ENCODE measurements around the gene STK17A. TPM values are rescaled to one million over a fixed set of nuclear protein-coding genes. Genes with fewer than 3 reads are reported as not detected.

The STK17A gene
- total RNA-seq, 4 donors from 2014 or later = 12.9 to 60.2 (median 15.7) TPM

DNA sequence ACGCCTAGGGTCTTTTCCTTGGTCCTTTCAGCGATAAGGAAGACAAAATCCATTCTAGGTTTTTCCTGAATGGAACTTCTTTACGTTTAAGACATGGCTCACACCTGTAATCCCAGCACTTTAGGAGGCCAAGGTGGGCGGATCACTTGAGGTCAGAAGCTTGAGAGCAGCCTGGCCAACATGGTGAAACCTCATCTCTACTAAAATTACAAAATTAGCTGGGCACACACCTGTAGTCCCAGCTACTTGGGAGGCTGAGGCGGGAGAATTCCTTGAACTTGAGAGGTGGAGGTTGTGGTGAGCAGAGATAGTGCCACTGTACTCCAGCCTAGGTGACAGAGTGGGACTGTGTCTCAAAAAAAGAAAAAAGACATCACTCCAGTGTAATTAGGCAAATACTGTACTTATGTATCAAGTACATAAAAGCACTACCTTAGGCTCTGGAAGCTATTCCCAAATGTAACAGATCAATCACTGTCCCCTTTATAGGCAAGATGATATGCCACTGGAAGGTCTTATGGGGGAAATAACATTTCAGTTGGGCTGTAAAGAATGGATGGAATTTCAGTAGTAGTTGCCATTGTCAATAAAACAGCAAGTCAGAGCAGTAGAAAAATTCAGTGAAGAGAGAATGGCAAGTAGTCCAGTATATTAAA is 5.7 kb downstream of the STK17A start:
- no peak for TF ChIP-seq CTCF (IDR thresholded peaks at IDR 0.05)
- ATAC-seq (ENCODE audit: low FRiP score) (no peak), DNase-seq (ENCODE audit: low spot score) (no peak)

GRCh38 chr7:43589133-43589478 is 6.2 kb downstream of the STK17A start:
- DNase-seq (ENCODE audit: low spot score) (no peak), ATAC-seq (ENCODE audit: low FRiP score) (no peak)
- TF ChIP-seq CTCF (IDR thresholded peaks at IDR 0.05) = no peak

DNA sequence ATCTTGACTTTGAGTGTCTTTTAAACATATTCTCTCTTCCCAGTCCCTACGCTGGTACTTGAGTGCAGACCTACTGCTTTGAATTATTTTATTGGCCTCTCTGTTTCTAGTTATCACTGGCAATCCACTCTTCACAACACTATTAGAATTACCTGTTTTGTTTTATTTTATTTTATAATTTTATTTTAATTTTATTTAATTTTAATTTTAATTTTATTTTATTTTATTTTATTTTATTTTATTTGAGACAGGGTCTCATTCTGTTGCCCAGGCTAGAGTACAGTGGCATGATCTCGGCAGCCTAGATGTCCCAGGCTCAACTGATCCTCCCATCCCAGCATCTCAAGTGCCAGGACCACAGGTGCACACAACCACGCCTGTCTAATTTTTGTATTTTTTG is 6.8 kb downstream of the STK17A start:
- TF ChIP-seq CTCF (IDR thresholded peaks at IDR 0.05) = no peak
- no peak for DNase-seq (ENCODE audit: low spot score)
- ATAC-seq (ENCODE audit: low FRiP score) = no peak

DNA sequence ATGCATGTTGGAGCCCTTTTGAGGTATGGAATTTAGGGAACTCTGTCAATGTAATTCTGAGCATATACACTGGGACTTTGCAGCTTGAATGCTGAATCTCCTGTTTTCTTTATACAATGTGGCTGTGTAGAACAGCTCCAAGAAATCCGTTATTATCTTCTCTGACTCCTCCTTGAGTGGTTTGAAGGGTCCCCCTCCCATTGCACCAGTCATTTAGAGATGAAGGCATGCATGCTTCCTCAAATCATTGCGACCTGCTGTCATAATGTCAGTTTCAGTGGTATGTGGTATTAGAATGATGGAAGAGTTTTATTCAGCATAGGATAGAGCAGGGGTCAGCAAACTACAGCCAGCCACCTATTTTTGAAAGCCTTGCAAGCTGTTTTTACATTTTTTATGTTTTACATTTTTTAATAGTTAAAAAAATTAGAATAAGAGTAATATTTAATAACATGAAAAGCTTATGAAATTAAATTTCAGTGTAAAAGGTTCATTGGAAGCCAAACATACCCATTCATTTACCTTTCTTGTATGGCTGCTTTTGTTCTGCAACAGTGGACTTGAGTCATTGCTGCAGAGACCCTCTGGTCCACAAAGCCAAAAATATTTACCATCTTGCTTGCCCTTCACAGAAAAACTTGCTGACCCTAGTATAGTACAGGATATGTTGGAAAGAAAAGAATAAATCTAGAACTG is 8.1 kb downstream of the STK17A start:
- ATAC-seq (ENCODE audit: low FRiP score) (no peak), DNase-seq (ENCODE audit: low spot score) (no peak)
- no peak for TF ChIP-seq CTCF (IDR thresholded peaks at IDR 0.05)

DNA sequence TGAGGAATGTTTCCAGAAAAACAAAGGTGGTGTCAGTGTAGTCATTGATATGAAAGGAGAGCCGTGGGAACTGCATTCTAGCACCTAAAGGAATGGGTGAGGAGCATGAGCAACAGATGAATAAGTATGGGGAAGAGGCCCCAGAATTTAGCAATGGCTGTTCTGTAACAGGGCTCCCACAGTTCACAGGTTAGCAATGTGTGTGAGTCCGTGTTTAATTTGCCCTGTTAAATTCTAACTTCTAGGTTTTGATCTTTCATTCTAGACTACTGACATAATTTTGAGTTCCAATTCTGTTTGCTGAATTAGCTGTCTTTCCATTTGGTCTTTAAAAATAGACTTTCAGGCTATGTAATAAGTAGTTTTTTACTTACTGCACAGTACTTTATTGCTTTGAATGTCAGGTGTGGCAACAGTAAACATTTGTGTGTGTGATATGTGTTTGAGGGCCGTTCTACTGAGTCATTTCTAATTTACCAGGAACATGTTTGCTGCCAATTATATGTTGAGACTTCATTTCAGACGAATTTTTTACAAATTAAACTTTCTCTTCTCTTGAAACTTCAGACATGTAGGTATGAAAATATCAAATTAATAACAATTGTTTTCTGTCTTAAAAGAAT is 8.8 kb downstream of the STK17A start:
- no peak for ATAC-seq (ENCODE audit: low FRiP score)
- no peak for TF ChIP-seq CTCF (IDR thresholded peaks at IDR 0.05)
- no peak for DNase-seq (ENCODE audit: low spot score)

GRCh38 chr7:43592326-43592725 is 9.4 kb downstream of the STK17A start:
- no peak for TF ChIP-seq CTCF (IDR thresholded peaks at IDR 0.05)
- ATAC-seq (ENCODE audit: low FRiP score) (no peak), DNase-seq (ENCODE audit: low spot score) (no peak)

- no peak for ATAC-seq (ENCODE audit: low FRiP score)
- no peak for DNase-seq (ENCODE audit: low spot score)
- no peak for TF ChIP-seq CTCF (IDR thresholded peaks at IDR 0.05)
Observed at GRCh38 chr7:43593010-43593409, 10.1 kb downstream of the STK17A start.

Data from omental fat pad (tissue), 4 donors.